ENCODE results near the gene ZBTB20.

Gene ZBTB20

DNA sequence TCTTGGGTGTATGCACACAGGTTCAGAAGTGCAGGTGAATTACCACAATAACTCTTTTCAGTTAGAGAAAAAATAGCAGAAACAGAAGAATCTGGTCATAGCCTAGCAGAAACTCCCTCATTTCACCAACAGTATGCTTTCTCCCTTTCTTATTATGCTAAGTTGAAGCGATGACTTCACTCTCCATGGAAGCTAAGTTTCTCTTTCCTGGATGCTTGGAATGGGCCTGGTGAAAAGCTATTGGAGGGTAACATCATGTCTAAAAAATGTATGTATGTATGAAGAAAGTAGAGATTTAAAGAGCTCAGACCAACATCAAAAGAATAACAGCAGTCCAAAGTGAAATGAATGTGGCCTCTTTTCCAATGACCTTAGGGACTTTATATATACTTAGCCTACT, 707.8 kb downstream of the ZBTB20 start:
- DNase-seq (ENCODE audit: low read depth): no peak

DNA sequence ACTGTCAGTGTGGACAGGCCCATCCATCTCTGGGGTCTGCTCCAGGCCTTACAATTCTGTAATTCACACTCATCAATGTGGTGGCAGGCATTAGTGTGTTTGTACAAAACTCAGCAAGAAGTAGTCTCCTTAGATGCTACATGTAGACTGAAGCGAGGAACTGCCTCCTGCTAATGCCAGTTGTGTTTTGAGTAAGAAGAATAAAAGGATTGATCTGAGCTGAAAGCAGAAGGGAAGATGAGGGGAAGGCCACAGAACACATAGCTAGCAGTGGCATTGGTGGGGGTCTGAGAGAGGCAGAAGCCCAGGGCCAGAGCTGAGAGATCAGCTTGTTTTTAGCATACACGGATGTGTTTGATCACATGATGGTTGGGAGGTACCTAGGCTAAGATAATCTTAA, 709.2 kb downstream of the ZBTB20 start:
- DNase-seq (ENCODE audit: low read depth): no peak

DNA sequence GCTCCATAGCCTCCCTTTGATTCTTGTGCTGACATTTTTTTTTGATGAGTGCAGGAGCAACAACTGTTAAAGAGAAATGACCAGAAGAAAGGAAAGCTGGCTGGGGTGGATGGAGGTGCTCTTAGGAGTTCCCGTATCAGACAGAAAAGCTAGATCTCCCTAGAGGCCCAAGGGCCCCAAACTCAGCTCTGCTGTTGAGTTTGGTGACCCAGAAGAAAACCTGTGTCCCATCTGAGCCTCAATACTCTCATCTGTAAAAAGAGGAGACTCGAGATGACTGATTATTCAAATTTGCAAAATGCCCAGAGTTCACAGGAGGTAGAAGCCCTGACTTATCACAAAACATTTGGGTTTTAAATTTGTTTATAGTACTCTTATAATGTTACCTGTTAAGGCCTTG, 710.9 kb downstream of the ZBTB20 start:
- DNase-seq (ENCODE audit: low read depth): no peak

DNA sequence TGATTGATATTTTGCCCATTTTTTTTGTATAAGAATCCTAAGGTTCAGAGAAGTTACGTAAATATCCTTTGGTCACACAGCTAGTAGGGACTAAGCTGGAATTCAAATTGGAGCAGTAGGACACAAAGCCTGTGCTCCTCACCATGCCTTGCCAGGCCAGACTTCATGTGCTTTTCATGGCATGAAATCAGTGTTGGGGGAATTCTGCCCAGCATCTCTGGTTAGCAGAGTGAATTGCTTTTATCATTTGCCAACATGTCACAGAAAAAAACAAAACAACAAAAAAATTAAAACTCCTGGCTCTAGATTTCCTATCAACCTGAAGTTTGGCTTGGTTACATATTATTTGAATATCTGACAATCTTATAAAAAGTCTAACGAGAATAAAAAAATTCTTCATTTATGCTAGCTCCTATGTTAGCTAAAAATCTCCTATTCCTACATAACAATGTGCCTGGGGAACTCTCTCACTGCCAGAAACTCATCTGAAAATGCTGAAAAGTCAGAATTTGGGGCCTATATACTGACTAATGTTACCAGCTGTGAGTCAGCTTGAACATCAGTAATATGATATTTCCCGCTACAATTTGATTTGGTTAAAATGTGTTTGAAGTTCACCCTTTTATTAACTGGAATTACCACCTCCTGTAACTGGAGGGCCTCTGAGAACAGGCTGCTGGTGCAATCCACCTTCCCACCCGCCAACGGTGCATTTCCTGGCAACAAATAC, 711.5 kb downstream of the ZBTB20 start:
- no peak for DNase-seq (ENCODE audit: low read depth)

DNA sequence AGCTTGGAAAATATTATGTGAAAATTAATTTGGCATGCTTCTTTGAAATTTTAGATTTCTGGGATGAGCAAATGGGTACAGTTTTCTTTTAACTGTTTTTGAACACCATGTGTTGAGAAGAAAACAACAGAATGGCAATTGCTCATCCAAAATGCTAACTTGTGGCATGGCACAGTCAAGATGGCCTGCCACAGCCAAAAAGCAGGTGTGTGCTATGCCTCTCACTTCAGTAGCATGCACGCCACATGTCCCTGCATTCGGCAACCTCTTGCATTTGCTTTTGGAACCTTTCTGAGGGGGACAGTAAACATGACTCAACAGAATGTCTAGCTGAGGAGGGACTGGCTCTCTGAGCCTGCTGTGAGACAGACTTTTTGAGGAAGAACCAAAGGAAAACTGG, 714.8 kb downstream of the ZBTB20 start:
- DNase-seq (ENCODE audit: low read depth): no peak

DNA sequence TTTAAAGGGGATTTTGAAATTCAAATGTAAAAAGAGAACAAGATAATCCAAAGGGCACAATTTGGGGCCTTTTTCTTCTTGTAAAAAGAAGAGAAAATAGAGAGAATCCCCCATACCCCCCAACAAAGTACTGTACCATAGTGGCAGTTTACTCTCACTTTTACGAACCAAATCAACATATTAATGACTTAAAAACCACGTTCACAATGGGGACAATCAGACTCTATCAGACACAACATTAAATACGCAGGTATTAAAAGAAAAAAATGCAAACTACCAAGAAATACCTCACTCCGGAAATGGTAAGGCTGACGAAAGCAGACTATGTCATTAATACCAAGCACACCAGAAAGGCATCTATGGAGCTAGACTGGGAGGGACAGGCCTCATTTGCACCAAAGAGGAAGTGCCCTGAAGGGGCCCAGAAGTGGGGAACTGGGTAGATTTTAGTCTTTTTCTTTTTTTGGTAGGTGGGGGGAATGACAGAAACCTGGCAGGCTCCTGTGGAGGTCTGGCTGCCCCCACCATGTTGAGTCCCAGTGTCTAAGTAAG, 719.0 kb downstream of the ZBTB20 start:
- no peak for DNase-seq (ENCODE audit: low read depth)

DNA sequence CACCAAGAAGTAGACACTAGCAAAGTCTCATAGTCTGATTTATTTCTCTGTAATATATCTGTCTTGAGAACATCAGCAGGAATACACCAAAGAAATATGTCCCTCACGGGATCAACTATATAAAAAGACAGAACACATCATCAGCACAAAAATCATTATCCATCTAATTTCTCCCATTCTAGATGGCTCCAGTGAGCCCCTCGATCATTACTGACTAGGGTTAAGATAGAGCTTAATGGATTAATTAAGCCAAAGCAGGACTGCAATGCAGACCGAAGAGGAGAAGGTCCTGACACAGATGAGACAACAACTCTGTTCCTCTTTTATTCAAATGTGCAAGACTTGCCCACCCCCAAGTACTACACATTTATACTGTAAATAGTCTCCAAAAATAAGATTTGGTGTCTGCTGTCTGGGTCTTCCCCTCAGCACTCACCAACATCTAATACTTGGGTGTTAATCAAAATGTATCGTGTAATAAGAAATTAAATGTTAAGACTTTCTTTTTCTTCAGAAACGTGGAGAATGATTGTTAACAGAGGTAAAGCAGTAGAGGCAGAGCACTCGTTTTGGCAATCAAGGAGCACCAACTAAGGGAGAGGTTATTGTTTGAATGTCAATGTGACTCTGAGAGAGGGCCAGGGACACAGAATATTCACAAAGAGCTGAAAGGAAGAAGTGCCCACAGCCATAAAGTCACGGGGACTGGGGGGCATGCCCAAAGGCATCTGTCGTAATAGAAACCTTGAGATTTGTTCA, 719.6 kb downstream of the ZBTB20 start:
- no peak for DNase-seq (ENCODE audit: low read depth)

DNA sequence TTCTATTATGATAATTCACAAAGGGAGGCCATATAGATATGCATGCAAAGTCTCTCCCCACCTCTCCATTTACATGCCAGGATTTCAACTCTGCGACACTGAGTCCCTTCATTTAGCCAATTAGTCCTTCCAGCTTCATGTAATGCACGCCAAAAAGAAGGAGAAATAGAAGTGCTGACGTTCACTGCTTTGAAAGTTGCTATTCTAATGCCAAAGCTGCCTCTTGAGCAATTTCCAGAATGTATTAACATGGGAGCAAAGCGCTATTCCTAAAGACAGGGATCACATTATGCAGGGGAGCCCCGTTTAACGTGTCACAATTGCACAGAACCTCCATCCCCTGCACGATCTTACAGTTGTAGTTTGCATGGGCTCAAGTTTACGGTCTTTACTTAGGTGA, 722.8 kb downstream of the ZBTB20 start:
- no peak for DNase-seq (ENCODE audit: low read depth)

DNA sequence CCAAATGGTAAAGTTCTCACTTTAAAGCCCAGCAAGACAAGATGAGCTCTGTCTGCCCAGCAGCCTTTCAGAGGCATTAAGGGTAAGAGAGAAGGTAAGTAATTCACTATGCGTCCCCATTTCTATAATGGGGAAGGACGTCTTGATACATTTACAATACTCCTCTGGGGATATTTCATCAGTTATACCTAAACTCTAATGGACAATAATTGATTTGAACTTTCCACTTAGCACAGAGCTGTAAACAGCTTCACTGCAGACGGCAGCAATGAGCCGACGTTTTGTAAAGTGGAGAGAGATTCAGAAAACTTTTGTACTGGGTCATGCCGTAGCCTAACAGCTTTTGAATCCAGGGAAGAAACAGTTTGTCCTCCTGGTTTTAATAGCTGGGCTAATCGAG, 725.9 kb downstream of the ZBTB20 start:
- DNase-seq (ENCODE audit: low read depth): no peak

DNA sequence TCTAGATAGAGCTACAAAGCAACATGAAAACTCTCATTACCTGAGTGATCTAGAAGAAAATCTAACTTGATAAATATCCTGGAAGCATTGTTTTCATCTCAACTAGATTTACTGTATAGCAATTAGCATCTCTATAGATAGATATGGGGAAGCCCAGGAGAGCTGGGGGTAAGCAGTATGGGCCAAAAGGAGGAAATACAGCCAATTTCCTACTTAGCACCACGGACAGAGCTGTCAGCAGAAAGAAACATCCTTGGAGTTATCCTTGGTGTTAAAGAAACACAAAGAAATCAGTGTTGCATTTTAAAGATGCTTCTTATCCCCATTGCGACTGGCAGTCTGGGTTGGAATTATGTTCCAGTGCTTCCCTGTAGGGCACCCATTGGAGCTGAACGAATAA, 727.0 kb downstream of the ZBTB20 start:
- DNase-seq (ENCODE audit: low read depth): no peak

DNA sequence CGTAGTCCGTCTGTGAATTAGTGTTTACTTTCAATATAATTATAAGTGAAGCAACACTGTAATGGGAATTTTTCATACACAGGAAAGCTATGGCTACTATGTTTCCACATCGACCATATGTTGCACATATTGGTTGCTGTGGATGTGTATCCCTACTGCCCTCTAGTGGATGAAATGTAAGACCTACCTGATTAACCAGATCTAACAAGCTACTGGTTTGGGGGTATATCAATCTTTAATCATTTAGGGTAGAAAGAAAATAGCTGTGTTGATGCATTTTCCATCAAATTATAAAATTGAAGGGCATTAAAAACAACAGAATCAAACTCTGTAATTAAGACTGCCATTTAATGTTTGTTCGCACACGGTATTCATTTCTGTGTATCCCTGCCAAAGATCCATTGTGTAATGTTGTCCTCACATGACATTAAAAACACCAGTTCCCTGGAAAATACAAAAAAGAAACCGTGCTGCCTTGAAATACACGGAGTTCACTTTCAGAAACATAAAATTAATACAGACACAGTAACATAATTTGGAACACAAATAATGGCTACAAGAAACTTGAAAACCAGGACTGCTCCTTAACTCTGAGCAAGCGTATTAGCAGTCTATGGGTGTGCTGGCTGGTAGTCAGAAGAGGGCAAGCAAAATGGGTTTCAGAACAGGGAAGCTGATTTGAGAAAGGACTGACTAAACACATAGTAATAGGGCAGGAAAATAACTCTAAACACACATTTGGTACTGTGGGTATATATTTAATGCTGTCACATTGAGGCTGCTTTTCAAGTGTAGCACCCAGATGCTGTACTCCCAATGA, 728.2 kb downstream of the ZBTB20 start:
- DNase-seq (ENCODE audit: low read depth): no peak

DNA sequence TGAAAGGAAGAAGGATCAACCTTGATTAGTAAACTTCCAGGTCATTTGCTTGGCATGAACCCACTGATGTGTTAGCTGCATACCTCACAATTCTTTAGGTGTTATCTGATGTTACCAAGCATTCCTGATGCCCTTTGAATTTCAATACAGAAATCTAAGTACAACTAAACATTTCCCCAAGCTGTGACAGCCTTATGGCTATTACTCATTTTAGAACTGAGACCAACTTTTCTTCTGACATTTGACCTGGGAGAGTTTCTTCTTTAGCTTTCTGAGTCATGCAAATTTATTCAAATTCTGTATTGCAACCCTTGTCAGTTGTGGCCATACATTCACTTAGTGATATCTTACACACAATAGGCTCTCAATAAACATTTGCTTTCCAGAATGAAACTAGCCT, 729.0 kb downstream of the ZBTB20 start:
- no peak for DNase-seq (ENCODE audit: low read depth)

DNA sequence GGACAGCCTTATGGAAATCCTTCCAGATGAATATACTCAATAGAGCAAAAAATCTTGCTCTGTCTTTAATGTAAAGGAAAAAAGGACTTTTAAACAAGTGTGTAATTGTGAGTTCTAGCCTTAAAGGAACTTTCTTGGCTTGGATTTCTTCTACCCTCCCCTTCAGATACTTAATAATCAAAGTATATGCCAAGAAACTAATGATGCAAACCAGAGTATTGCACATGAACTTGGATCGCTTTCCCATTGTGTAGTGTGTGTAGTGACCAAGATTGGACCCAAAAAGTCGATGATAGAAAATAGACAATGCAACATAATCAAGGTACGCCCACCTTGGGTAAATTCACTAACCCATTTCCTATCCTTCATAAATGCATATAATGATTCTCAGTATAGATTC, 729.4 kb downstream of the ZBTB20 start:
- DNase-seq (ENCODE audit: low read depth): no peak

DNA sequence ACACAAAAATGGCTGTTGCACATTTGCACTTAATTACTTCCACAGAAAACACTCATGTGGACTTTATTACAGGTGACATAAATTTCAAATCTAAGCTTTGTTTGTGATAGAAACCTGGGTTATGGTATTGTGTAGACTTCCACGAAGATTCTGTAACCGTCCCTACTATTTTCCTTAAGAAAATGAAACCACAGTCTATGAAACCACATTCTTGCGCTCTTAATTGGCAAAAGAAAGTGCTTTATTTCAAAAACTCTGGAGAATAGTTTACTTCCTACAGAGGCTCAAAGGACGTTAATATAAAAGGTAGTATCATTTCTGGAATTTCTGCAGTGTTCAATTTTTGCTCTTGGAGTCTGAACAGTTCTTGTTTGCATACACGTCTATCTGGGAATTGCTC, 729.8 kb downstream of the ZBTB20 start:
- DNase-seq (ENCODE audit: low read depth): no peak

DNA sequence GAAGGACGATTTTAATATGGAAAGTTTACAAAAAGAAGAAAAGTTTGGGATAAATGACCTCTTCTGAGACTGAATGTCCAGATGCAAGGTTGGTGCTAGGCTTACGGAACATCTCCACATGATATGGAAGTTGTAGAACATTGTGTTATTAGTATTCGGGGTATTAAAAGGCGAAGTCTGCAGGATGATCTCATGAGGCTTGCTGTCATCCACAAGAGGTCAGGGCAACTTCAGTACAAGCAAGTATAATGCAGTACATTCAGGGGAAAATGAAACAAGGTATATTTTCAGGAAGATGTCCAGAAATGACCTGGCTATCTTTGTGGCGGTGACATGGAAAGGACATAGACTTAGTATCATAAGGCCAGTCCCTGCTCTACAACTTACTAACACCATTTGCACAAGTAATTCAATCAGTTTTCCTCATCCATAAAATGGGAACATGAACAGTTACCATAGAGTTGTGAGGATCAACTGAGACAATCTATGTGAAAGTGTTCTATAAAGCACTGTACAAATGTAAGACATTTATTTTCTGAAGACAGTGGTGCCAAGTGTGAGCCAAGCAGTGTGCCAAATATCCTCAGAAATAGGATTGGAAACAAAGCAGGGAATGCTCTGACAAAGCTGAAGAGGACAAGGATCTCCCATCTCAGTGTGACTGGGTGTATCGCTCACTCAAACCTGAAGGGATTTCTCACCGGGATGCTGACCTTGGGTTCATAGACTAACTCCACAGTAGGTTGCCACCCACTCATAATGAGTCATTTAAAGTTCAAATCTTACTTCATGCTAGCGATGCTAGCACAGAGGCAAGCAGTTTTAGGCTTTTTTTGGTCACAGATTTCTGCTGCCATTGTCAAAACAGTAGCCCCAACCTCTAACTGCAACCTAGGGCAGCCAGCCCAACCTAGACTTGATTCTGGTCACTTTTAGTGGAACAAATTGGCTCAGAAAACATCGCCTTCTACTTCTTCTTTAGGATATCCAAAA, 735.0 kb downstream of the ZBTB20 start:
- no peak for DNase-seq (ENCODE audit: low read depth)

DNA sequence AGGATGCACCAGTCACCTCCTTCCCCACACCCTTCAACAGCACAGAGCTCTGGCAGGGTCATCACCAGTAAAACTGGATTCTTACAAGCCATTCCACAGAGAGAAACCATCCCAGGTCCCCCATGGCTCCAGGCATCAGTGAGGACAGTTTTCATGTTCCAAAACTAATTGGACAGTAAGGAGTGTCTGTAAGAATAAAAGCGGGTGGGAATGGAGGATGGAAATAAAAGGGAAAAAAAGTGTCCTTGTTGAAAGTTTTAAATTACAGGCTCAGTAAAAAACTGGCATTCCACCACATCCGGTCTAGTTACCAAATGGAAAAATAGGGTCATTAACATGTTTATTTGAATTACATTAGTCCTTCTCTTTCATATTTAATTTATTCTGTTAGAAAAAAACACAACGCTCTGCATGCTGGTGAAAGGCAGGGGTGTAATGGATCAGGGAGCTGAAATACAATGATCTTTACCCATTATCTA, 735.9 kb downstream of the ZBTB20 start:
- DNase-seq (ENCODE audit: low read depth): no peak

DNA sequence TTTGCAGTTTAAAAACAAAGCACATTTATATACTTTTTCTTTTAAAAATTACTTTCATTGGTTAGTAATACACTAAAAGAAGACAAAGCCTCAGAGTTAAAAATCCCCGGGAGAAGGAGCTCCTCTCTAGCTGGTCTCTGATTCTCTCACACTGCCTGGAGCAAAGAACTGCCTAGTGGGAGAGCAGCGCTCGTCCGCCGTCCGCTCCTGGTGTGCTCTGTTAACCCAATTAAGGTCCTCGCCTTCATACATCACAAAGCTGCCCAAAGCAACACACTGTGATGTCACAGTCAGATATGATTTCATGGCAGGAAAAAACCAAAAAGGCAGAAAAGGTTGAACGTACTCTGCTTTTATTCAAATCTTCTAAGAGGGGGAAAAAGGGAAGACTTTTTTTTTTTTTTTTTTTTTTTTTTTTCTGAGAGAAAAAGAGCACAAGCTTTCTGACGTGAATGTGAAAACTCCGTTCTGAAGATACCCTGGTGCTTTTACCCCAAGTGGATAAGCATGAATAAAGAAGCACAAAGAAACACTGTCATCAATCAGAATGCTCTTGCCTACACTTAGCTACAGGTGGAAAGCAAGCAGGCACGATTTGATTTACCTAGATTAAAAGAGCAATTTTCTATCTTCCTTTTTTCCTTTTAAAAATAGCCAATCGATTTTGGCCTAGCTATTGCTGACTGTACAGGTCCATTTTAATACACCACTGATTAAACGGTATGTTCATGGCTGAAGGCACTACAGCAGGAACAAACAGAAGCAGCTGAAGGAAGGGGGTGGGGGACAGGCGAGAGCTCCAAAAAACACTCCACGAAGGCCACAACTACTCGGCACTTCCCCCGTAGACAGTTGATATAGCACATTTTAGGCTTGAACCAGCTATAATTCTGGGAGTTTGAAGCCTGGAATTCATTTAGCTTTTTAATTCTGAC, 738.1 kb downstream of the ZBTB20 start:
- no peak for DNase-seq (ENCODE audit: low read depth)

DNA sequence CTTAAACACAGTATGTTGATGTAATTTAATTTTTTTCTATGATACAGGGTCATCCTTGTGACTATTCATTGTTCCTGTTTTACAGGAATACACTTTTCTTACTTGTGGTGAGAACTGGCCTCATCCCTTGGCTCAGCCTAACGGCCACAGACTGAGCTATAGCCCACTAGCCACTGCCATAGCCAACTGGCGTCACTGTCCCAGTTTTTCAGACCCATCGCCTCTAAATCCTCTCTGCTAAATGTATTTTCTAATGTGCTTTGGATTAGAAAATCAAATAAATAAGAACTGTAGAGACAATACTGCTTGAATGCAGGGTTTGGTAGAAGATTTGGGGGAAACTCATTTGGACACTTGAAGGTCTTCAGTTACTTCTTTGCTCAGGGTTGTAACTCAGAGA, 740.2 kb downstream of the ZBTB20 start:
- DNase-seq (ENCODE audit: low read depth): no peak

DNA sequence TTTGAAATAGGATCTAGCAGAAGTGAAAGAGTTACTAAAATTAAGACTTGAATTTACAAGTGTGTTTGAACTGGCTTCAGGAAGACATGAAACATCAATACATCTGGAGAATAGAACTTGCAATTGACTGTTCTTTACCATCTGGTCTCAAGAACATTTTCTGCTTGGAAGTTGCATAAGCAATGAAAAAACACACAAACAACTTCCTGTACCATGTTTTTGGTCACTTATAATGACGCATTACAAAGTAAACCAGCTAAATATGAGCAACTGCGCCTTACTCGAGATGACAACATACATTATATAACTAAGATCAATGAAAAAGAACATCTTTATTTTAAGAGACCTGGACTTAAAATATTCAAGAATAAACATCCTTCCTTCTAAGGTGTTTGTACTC, 740.8 kb downstream of the ZBTB20 start:
- no peak for DNase-seq (ENCODE audit: low read depth)

Data from T-helper 22 cell (primary cell).